BLaER1 (cell line): ENCODE measurements around the gene GARIN1A.
"Not testable (repeated sequence)": the region's sequence is repeated elsewhere in the genome, so short reads cannot be mapped to it uniquely, and the experiment has no call there.

Experiments used
- H3K27ac ChIP-seq: shearing (Covaris generic); formaldehyde crosslinking; 2 replicates; pipeline ENCODE4 v1.8.1; 2022
- H3K27me3 ChIP-seq: shearing (Covaris generic); formaldehyde crosslinking; 2 replicates; pipeline ENCODE4 v1.8.1; 2022
- H3K36me3 ChIP-seq: shearing (Covaris generic); formaldehyde crosslinking; 2 replicates; pipeline ENCODE4 v1.8.1; 2022
- H3K4me1 ChIP-seq: shearing (Covaris generic); formaldehyde crosslinking; 2 replicates; pipeline ENCODE4 v1.8.1; 2022
- H3K4me2 ChIP-seq: shearing (Covaris generic); formaldehyde crosslinking; 2 replicates; pipeline ENCODE4 v1.8.1; 2022
- H3K4me3 ChIP-seq: shearing (Covaris generic); formaldehyde crosslinking; 2 replicates; pipeline ENCODE4 v1.8.1; 2022
- H3K9ac ChIP-seq: shearing (Covaris generic); formaldehyde crosslinking; 2 replicates; pipeline ENCODE4 v1.8.1; 2022
- H3K9me3 ChIP-seq: shearing (Covaris generic); formaldehyde crosslinking; 2 replicates; pipeline ENCODE4 v1.8.1; 2022
- H4K20me1 ChIP-seq: shearing (Covaris generic); formaldehyde crosslinking; 2 replicates; pipeline ENCODE4 v1.8.1; 2022
- Cebpa-rat ChIP-seq: shearing (Covaris generic); IDR thresholded peaks from 2 replicates; pipeline ENCODE4 v1.8.1; 2022

GARIN1A gene

DNA sequence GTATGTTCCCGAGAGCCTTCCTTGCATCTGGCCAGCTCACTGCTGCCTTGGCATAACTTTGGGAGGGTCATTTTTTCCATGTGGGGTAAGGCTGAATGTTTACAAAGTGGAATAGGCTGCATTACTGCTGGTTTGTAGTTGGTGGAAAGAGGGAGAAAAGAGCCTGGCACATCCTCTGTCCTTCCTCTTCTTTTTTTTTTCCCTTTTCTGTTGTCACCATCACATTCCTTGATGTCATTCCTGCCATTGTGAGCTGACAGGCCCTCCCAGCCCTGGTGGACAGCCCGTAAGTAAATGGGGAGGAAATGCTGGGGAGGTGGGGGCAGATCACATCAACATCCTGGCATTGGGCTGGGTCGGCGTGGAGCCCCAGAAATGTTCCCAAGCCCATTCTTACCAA, at the start of gene GARIN1A:
GARIN1A (plus strand) TSS at position 301 of the 400 bp plus-strand sequence. CDS start 106 bp downstream, outside the sequence.
- H3K9me3 ChIP-seq: no peaks in the 10 kb centered on the region
- no peak within 1 kb of the TSS for H3K9ac ChIP-seq
- TF ChIP-seq Cebpa-rat: no peak
- H3K4me1 ChIP-seq: no peaks in the 10 kb centered on the region
- no peak within 1 kb of the TSS for H3K27ac ChIP-seq
- no peaks in the 10 kb centered on the region for H3K36me3 ChIP-seq
- H4K20me1 ChIP-seq: no peaks in the 10 kb centered on the region
- no peaks in the 10 kb centered on the region for H3K27me3 ChIP-seq
- H3K4me2 ChIP-seq: no peak within 1 kb of the TSS
- no peak within 1 kb of the TSS for H3K4me3 ChIP-seq

DNA sequence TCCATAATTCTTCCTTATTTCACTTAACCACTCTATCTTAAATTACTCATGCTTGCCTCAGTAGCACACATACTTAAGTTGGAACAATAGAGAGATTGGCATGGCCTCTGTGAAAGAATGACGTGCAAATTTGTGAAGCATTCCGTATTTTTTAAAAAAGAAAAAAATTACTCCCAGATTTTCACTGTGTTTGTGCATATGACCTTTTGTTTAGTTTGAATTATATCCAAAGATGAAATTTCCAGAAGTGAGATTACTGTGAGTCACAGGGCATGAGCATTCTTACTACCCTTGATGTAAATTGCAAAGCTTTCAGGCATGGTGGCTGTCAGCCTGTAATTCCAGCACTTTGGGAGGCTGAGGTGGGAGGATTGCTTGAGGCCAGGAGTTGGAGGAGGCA, 45.0 kb upstream of the GARIN1A start:
- not testable (repeated sequence) for H3K4me2 ChIP-seq, H3K9ac ChIP-seq, H3K9me3 ChIP-seq, H3K27me3 ChIP-seq, H3K4me3 ChIP-seq, H3K4me1 ChIP-seq, H4K20me1 ChIP-seq, H3K27ac ChIP-seq
- peaks cover 87% of the 10 kb centered on the region for H3K36me3 ChIP-seq

DNA sequence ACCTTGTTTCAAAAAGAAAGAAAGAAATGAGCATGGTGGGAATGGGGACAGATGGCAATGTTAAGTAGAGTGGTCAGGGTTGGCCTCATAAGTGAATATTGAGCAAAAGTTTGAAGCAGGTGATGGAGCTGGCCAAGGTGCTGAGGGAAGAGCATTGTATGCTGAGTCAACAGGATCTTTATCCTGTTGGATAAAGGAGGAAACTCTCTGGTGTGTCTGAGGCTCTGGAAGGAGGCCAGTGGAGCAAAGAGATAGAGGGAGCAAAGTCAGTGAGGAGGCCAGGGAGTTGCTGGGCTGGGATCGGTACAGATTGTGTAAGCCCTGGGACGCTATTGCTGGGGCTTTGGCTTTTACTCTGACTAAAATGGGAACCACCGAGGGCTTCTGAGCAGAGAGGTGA, 38.2 kb upstream of the GARIN1A start:
- H3K9me3 ChIP-seq, H3K9ac ChIP-seq, H3K4me2 ChIP-seq, H4K20me1 ChIP-seq, H3K4me1 ChIP-seq, H3K27me3 ChIP-seq, H3K4me3 ChIP-seq, H3K27ac ChIP-seq: not testable (repeated sequence)
- H3K36me3 ChIP-seq: peaks cover 79% of the 10 kb centered on the region

DNA sequence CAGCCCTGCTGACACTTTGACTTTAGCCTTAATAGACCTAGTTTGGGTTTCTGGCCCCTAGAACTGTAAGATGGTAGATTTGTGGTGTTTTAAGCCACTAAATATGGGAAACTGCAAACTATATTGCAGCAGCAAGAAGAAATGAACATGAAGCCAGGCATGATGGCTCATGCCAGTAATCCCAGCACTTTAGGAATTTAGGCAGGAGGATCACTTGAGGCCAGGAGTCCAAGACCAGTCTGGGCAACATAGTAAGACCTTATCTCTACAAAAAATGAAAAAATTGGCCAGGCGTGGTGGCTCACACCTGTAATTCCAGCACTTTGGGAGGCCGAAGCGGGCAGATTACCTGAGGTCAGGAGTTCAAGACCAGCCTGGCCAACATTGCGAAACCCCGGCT, 26.9 kb upstream of the GARIN1A start:
- H3K9ac ChIP-seq, H3K27ac ChIP-seq, H3K4me1 ChIP-seq, H3K4me2 ChIP-seq, H3K27me3 ChIP-seq, H3K4me3 ChIP-seq, H3K9me3 ChIP-seq, H4K20me1 ChIP-seq: not testable (repeated sequence)
- peaks cover 59% of the 10 kb centered on the region for H3K36me3 ChIP-seq

DNA sequence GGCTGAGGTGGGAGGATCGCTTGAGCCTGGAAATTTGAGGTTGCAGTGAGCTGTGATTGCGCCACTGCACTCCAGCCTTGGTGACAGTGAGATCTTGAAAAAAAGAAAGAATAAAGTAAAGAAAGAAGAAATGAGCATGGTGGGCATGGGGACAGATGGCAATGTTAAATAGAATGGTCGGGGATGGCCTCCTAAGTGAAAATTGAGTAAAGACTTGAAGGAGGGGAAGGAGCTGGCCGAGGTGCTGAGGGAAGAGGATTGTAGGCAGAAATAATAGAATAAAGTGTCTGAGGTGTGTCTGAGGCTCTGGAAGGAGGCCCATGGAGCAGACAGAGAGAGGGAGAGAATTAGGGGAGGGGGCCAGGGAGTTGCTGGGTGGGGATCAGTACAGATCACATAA, 26.2 kb upstream of the GARIN1A start:
- not testable (repeated sequence) for H4K20me1 ChIP-seq, H3K27me3 ChIP-seq, H3K4me1 ChIP-seq, H3K9ac ChIP-seq, H3K27ac ChIP-seq, H3K4me3 ChIP-seq, H3K4me2 ChIP-seq, H3K9me3 ChIP-seq
- H3K36me3 ChIP-seq: peaks cover 55% of the 10 kb centered on the region

DNA sequence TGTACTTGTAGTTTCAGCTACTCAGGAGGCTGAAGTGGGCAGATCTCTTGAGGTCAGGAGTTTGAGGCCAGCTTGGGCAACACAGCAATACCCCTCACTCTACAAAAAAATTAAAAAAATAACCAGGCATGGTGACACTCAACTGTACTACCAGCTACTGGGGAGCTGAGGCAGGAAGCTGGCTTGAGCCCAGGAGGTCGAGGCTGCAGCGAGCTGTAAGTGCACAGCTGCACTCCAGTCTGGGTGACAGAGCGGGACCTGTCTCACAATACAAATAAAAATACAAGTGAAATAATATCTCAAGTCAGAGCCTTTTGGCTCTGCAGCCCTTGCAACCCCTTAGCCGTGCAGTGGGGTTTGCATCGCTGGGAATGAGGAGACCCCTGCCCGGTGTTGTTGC, 25.2 kb upstream of the GARIN1A start:
- H3K36me3 ChIP-seq: peaks cover 58% of the 10 kb centered on the region
- H3K27ac ChIP-seq, H3K9me3 ChIP-seq, H3K4me3 ChIP-seq, H3K27me3 ChIP-seq, H3K4me1 ChIP-seq, H4K20me1 ChIP-seq, H3K4me2 ChIP-seq, H3K9ac ChIP-seq: not testable (repeated sequence)

DNA sequence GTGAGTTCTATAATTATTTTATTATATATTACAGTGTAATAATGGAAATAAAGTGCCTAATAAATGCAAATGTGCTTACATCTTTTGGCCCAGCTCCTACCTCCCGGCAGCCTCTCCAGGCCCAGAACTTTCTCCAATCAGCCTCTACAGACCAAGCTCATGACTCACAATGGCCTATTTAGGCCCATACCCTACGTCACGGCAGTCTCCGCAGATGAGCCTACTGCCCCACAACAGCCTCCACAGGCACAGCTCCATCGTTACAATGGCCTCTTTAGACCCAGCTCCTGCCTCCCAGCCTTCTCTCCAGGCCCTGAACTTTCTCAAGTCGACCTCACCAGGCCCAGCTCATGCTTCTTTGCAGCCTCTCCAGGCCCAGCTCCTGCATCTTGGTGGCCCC, 21.0 kb upstream of the GARIN1A start:
- not testable (repeated sequence) for H3K9ac ChIP-seq, H3K27ac ChIP-seq, H3K4me2 ChIP-seq, H4K20me1 ChIP-seq, H3K4me3 ChIP-seq, H3K27me3 ChIP-seq, H3K9me3 ChIP-seq, H3K4me1 ChIP-seq
- peaks cover 45% of the 10 kb centered on the region for H3K36me3 ChIP-seq

DNA sequence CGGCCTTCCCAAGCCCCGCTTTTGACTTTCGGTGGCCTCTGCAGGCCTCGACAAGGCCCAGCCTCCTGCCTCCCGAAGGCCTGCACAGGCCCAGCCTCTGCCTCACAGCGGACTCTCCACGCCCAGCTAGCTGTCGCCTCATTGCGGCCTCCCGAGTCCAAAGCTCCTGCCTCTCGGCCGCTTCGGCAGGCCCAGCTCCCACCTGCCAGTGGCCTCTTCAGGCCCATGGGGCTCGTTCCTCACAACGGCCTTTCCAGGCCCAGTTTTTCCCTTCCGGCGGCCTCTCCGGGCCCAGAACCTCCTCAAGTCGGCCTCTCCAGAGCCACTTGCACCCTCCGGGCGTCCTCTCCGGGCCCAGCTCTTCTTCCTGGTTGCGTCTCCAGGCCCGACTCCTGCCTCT, 19.5 kb upstream of the GARIN1A start:
- H3K9me3 ChIP-seq, H3K4me1 ChIP-seq, H4K20me1 ChIP-seq, H3K4me2 ChIP-seq, H3K4me3 ChIP-seq, H3K27me3 ChIP-seq, H3K9ac ChIP-seq, H3K27ac ChIP-seq: not testable (repeated sequence)
- H3K36me3 ChIP-seq: peaks cover 36% of the 10 kb centered on the region

DNA sequence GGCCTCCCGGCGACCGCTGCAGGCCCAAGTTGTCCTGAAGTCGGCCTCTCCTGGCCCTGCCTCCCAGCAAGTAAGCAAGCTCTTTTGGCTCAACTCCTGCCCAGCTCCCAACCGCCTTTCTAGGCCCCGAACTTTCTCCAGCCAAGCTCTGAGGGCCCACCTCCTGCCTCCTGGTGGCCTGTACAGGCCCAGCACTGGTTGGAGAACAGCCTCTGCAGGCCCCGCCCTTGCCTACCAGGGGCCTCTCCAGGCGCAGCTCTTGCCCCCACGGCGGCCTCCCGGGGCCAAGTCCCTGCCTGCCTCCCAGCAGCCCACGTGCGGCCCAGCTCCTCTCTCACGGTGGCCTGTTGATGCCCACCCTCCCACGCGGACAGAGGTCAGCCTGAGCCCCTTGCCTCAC, 18.9 kb upstream of the GARIN1A start:
- peaks cover 36% of the 10 kb centered on the region for H3K36me3 ChIP-seq
- H3K9me3 ChIP-seq, H3K4me1 ChIP-seq, H3K4me2 ChIP-seq, H3K4me3 ChIP-seq, H3K9ac ChIP-seq, H3K27ac ChIP-seq, H3K27me3 ChIP-seq, H4K20me1 ChIP-seq: not testable (repeated sequence)

DNA sequence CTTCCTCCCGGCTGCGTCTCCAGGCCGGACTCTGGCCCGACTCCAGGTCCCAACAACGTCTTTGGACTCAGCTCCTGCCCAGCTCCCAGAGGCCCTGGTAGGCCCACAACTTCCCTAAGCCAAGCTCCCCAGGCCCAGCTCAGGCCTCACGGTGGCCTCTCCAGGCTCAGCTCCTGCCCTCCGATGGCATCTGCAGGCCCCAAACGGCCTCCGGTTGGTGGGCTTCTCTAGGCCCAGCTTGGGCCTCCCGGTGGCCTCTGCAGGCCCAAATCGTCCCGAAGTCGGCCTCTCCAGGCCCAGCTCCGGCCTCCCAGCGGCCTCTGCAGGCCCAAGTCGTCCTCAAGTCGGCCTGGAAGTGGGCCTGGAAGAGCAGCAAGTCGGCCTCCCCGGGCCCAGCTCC, 18.0 kb upstream of the GARIN1A start:
- H3K36me3 ChIP-seq: peaks cover 36% of the 10 kb centered on the region
- not testable (repeated sequence) for H3K27ac ChIP-seq, H3K9ac ChIP-seq, H3K4me2 ChIP-seq, H3K4me1 ChIP-seq, H4K20me1 ChIP-seq, H3K4me3 ChIP-seq, H3K9me3 ChIP-seq, H3K27me3 ChIP-seq

DNA sequence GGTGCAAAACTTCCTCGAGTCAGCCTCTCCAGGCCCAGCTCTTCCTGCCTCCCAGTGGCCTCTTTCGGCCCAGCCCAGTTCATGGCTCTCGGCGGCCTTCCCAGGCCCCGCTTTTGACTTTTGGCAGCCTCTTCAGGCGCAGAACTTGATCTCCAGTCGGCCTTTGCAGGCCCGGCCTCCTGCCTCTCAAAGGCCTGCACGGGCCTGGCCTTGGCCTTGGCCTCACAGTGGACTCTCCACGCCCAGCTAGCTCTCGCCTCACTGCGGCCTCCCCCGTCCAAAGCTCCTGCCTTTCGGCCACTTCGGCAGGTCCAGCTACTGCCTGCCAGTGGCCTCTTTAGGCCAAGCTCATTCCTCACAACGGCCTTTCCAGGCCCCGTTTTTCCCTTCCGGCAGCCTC, 17.6 kb upstream of the GARIN1A start:
- not testable (repeated sequence) for H3K4me2 ChIP-seq, H4K20me1 ChIP-seq

DNA sequence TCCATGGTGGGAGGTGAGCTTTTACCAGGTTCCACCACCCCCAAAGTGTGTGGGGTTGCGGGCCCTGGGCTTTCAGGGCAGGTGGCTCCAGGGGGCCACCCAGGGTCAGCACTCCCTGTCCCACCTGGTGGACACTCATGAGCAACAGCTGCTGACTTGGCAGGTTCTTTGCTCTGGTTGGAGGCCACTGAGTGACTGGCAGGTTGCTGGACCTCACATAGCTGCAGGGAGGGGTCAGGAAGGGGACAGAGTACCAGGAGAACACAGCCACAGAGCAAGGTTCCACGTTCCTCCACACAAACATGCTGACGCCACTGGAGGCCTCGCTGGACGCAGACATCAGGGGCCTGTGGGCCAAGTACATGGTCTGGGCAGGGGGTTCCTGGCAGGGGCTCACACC, 13.7 kb upstream of the GARIN1A start:
- peaks cover 37% of the 10 kb centered on the region for H3K9me3 ChIP-seq
- not testable (repeated sequence) for H3K4me1 ChIP-seq

More for the DNA sequence above, 17.6 kb upstream of the GARIN1A start:
- not testable (repeated sequence) for H3K4me3 ChIP-seq, H3K4me1 ChIP-seq, H3K27me3 ChIP-seq, H3K9ac ChIP-seq, H3K9me3 ChIP-seq, H3K27ac ChIP-seq
- peaks cover 36% of the 10 kb centered on the region for H3K36me3 ChIP-seq

More for the DNA sequence above, 13.7 kb upstream of the GARIN1A start:
- H3K9ac ChIP-seq, H3K27me3 ChIP-seq, H4K20me1 ChIP-seq, H3K4me3 ChIP-seq, H3K4me2 ChIP-seq, H3K27ac ChIP-seq: not testable (repeated sequence)
- peaks cover 35% of the 10 kb centered on the region for H3K36me3 ChIP-seq
